ENCODE data around the gene ZBTB46.

ZBTB46 gene

DNA sequence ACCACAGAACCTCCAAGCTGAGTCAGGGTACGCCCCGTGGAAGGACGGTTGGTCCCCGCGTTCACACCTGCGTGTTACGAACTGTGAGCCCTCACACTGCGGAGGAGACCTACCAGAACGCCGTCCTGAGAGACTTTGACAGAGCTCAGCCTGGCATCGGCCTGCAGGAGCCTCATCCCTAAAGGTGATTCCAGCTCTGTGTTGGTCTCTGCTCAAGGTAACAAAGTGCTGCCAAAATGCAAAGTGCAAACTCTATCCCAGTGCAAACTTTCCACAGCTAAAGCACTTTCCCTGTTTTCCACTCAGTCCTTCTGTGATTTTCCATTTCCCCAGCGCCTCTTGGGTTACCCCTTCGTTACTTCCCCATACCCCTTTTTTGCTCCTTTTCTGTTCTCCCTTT lies 8.6 kb upstream of the ZBTB46 start:
- DNase-seq (ENCODE audit: low spot score): no peak
- no peak for FAIRE-seq

GRCh38 chr20:63837479-63837878 lies 6.4 kb upstream of the ZBTB46 start:
- no peak for FAIRE-seq

DNA sequence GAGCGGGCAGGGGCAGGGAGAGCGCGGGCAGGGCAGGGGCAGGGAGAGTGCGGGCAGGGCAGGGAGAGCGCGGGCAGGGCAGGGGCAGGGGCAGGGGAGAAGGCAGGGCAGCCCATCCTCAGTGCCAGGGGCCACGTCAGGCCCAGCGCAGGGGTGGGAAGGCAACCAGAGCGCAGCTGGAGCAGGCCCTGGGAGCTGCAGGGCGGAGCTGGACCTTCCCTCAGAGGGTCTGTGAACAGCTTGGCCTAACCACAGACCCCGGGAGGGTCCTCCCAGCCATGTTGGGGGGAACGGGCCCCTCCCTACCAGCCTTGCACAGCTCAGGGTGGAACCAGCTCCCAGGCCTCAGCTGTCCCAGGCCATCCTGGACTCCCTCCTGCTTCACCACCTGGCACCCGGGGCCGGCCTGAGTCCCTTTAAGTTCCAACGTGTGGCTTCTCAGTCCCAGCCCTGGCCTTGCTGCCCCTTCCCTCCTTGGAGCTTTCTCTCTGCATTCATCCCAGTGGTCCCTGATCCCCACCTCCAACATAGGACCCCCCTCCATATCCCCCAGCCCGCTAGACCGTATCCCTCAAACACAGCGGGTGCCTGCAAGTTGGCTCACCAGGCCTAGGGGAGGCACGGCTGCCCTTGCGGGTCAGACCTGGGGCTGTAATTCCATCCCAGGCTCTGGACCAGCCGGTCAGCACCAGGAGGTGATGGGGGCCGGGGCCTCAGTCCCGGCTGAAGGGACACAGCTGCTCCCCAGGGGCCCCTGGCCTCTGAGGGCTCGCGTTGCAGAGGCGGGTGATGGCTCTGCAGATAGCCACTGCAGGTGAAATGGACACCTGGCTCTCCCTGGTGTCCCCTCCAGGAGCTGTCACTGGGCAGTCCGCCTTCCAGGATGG lies 5.6 kb upstream of the ZBTB46 start:
- FAIRE-seq: no peak

More at GRCh38 chr20:63837479-63837878, 6.4 kb upstream of the ZBTB46 start:
- no peak for DNase-seq (ENCODE audit: low spot score)

DNA sequence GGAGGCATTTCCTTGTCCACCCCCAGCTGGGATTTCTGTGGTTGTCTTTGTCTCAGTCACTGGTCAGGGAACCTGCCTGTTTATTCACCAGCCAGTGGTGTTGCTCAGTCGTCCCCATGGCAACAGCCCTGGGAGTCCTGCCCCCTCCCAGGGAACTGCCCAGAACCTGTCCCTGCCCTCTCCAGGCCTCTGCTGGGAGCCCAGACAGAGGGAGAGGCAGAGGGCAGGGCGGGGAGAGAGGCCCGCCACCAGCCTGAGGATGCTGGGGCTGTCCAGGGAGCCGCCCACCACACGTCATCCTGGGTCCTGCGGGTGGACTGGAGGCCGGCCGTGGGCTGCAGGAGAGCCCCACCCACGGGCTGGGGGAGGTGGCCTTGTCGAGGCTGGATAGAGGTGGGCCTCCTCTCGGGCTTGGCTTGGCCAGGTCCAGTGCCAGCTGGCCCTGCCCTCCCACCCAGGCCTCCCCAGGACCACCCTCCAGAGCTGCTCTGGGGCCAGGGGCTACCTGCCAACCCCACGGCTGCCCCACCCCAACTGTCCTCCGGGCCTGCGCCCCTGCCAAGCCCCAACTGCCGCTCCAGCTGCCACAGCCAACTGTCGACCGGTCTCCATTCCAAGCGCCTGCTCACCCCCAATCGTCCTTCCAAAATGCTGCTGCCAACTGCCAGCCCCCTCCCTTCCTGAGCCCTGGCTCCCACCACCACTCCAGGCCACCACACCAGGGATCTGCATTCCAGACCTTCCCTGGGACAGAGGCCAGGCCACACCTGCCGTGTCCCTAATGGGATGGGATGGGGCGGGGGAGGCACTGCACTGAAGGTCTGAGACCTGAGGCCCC lies 4.2 kb upstream of the ZBTB46 start:
- DNase-seq (ENCODE audit: low spot score) (peak; percentile 97), FAIRE-seq (no peak)

More for the DNA sequence above, 5.6 kb upstream of the ZBTB46 start:
- no peak for DNase-seq (ENCODE audit: low spot score)

DNA sequence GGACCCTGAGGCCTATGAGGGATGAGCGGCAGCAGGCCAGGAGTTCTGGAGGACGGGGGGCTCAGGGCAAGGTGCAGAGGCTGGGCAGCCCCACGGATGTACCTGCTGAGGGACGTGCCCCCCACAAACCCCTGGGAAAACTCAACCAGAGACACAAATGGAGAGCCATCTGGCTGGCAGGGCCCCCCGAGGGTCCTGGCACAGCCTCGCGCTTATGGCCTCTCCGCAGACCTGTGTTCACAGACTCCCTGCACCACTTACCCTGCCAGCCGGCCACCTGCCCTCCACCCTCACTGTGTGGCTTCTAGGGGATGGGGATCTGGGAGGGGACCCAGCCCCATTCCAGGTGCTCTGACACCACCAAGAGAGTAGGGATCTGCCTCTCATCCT lies 3.4 kb upstream of the ZBTB46 start:
- FAIRE-seq (no peak), DNase-seq (ENCODE audit: low spot score) (no peak)

- FAIRE-seq (no peak), DNase-seq (ENCODE audit: low spot score) (no peak)
Measured at GRCh38 chr20:63833776-63834490, 2.9 kb upstream of the ZBTB46 start.

DNA sequence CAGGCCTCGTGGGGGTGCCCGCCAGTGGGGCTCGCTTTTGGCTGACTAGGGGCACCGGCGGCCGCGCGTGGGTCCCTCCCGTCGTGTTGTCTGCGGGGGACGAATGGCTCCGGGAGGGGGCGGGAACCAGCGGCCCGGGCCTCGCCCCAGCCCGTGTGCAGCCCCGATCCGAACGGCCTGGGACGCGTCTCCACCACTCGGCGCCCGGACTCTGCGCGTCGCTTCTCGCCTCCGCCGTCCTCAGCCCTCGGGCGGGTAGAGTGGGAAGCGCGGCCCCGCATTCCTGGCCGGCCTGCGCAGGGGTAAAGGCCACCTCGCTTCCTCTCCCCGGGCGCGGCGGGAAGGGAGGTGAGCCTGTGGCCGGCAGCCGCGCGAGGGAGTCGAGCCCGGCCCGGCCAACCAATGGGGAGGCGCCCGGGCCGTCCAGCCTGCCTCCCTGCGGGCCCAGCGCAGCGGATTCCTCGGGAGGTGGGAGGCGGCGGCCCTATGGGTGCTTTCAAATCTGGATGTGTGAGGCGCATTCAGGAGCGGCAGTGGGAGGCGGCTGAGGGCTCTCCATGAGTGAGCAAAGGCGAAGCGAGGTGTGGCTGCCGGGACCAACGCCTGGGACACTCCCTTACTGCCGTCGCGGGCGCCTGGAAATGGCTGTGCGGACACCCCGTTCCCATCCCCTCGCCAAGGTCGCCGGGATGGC lies 1.1 kb upstream of the ZBTB46 start:
- no peak for DNase-seq (ENCODE audit: low spot score)
- no peak for FAIRE-seq

DNA sequence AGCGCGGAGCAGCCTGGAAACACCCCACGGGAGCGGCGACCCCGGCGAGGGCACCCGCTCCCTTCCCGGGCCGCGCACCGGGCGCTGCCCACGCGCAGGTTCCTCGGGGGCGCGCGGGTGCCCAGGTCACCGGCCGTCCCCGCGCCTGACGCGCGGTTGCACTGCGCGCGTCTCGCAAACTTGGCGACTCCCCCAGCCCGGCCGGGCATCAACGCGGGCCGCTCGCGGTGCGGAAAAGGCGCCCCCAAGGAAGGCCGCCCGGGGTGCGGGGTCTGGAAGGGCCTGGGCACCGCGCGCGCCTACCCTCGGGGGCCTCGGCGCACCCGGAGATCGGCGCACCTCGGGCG lies 555 bp upstream of the ZBTB46 start:
- FAIRE-seq: no peak

GRCh38 chr20:63829945-63830835 lies 874 bp downstream of the ZBTB46 start:
- DNase-seq (ENCODE audit: low spot score): no peak
- no peak for FAIRE-seq

More for the DNA sequence above, 555 bp upstream of the ZBTB46 start:
- no peak for DNase-seq (ENCODE audit: low spot score)

- DNase-seq (ENCODE audit: low spot score) (no peak), FAIRE-seq (no peak)
Measured at GRCh38 chr20:63829603-63829944, 1.5 kb downstream of the ZBTB46 start.

DNA sequence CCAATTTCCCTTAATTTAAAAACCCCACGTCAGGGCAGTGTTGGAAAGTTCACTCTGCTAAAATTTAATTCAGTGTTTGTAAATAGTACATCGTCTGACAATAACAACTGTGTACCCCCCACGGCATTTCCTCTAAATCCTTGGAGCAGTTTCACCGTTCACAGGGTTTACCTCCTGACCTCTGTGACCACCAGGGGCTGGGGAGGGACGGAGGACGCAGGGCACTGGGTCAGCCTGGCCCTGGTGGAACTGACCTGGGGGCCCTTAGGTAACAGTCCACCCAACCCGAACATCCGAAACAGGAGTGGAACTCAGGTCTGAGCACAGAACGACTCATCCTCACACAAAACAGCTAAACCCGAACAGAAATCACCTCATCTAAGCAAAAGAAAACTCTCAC lies 2.1 kb downstream of the ZBTB46 start:
- FAIRE-seq: no peak
- no peak for DNase-seq (ENCODE audit: low spot score)

GRCh38 chr20:63828545-63828944 lies 2.5 kb downstream of the ZBTB46 start:
- FAIRE-seq (no peak), DNase-seq (ENCODE audit: low spot score) (no peak)

- no peak for DNase-seq (ENCODE audit: low spot score)
- no peak for FAIRE-seq
Measured at GRCh38 chr20:63828124-63828523, 2.9 kb downstream of the ZBTB46 start.

- FAIRE-seq: no peak
- no peak for DNase-seq (ENCODE audit: low spot score)
Measured at GRCh38 chr20:63826753-63827152, 4.3 kb downstream of the ZBTB46 start.

GRCh38 chr20:63825331-63826118 lies 5.5 kb downstream of the ZBTB46 start:
- FAIRE-seq: no peak

DNA sequence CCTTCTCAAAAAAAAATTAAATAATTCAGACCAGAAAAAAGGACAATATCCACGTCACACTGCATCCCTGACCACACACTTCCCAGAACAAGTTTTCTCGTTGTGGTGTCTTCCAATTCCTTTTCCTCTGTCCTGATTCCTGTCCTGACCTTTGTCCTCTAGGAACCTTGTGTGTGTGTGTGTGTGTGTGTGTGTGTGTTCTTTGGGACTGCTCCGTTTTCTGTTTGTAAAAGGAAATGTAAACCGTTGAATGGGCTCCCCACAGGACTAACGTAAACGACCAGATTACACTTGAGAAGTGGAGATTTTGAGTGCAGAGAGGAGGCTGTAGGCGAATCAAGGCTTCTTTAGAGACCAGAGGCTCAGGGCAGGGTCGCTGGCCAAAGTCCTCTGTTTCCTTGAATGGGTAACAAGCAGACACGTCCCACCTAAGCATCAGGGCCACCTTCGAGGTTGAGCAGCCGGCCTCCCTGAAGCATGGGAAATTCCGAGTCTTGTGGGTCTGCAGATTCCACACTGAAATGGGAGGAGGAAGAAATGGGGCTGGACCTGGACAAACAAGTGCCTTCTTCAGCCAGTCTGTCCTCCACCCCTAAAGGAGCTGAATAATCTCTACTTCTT lies 7.3 kb downstream of the ZBTB46 start:
- FAIRE-seq (no peak), DNase-seq (ENCODE audit: low spot score) (no peak)

More at GRCh38 chr20:63825331-63826118, 5.5 kb downstream of the ZBTB46 start:
- DNase-seq (ENCODE audit: low spot score): no peak

GRCh38 chr20:63822276-63822696 lies 8.8 kb downstream of the ZBTB46 start:
- FAIRE-seq (no peak), DNase-seq (ENCODE audit: low spot score) (no peak)

DNA sequence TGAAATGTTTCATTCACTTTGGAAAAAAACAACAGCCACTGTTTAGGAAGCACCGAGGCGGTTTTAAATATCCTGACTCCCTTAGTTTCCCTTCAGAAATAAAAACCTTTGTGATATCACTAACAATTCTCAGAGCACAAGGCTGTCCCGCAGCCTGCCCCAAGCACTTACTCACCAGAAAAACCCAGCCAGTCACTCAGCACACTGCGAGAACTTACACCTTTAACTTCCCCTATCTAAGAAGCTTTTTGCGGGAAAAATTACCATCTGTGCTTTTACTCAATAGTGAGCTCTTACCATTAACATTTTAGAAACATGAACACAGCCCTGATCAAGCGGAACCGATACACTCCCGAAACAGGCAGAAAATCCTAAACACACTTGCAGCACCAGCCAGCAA lies 9.3 kb downstream of the ZBTB46 start:
- no peak for DNase-seq (ENCODE audit: low spot score)
- FAIRE-seq: no peak

Measured in urothelium cell line (cell line).